Mesothelial cell of epicardium (in vitro differentiated cells): ENCODE measurements around the gene KIFAP3. TPM values are rescaled to one million over a fixed set of nuclear protein-coding genes. Genes with fewer than 3 reads are reported as not detected.

Experiments used
- DNase-seq, 2 experiments: peaks; one replicate each; pipeline ENCODE4 v3.0.0; 2021; ENCODE audit warnings: low spot score in 2 of 2; ENCODE audit not compliant: unreplicated experiment in 2 of 2
- H3K27ac Mint-ChIP-seq: 2 replicates; pipeline ENCODE4 v1.8.0; 2021; ENCODE audit warnings: mixed read lengths
- H3K27me3 Mint-ChIP-seq: 2 replicates; pipeline ENCODE4 v1.8.0; 2021; ENCODE audit warnings: low read depth, mixed read lengths
- H3K36me3 Mint-ChIP-seq: 2 replicates; pipeline ENCODE4 v1.8.0; 2021; ENCODE audit warnings: mixed read lengths
- H3K4me1 Mint-ChIP-seq: 2 replicates; pipeline ENCODE4 v1.8.0; 2021; ENCODE audit warnings: mixed read lengths
- H3K4me3 Mint-ChIP-seq: 2 replicates; pipeline ENCODE4 v1.8.0; 2021; ENCODE audit warnings: mild to moderate bottlenecking, moderate library complexity, mixed read lengths
- H3K9me3 Mint-ChIP-seq: 2 replicates; pipeline ENCODE4 v1.8.0; 2021; ENCODE audit warnings: mixed read lengths
- total RNA-seq: library from RNA; stranded (reverse); gene quantifications from 3 replicates; pipeline ENCODE4 v1.2.1, GENCODE V29; 2021
- TF ChIP-seq, protein P1 (sequence below): fragments of 200-600 bp; sonication (generic); IDR thresholded peaks from one replicate; pipeline ENCODE4 v1.5.0; 2021; ENCODE audit warnings: antibody characterized with exemption; ENCODE audit not compliant: unreplicated experiment

The KIFAP3 gene
- total RNA-seq, 1 donor from 2014 or later = 28.6 TPM

DNA sequence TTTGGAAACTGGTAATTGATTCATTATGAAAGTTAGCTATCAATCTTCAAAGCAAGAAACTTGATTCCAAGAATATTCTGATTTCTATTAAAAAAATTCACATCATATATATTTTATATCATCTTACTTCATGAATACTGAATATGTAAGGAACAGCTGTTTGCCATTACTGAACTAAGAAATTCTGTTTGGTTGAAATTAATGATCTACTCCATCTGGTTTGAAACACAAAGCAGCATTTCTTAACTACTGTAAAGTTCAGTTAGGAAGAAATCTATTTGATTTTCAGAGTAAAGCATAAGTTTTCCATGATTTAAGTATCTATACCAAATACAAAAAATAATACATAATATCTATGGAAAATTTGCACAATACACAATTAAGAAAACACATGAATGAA lies 114.8 kb downstream of the KIFAP3 start:
- no peaks in the 10 kb centered on the region for H3K27me3 Mint-ChIP-seq
- no peaks in the 10 kb centered on the region for H3K9me3 Mint-ChIP-seq
- H3K4me1 Mint-ChIP-seq = peaks cover 8% of the 10 kb centered on the region
- DNase-seq = no peak
- peaks cover 5% of the 10 kb centered on the region for H3K36me3 Mint-ChIP-seq
- H3K4me3 Mint-ChIP-seq = no peak overlapping the region
- TF ChIP-seq, protein P1, sequence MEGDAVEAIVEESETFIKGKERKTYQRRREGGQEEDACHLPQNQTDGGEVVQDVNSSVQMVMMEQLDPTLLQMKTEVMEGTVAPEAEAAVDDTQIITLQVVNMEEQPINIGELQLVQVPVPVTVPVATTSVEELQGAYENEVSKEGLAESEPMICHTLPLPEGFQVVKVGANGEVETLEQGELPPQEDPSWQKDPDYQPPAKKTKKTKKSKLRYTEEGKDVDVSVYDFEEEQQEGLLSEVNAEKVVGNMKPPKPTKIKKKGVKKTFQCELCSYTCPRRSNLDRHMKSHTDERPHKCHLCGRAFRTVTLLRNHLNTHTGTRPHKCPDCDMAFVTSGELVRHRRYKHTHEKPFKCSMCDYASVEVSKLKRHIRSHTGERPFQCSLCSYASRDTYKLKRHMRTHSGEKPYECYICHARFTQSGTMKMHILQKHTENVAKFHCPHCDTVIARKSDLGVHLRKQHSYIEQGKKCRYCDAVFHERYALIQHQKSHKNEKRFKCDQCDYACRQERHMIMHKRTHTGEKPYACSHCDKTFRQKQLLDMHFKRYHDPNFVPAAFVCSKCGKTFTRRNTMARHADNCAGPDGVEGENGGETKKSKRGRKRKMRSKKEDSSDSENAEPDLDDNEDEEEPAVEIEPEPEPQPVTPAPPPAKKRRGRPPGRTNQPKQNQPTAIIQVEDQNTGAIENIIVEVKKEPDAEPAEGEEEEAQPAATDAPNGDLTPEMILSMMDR = no peak
- H3K27ac Mint-ChIP-seq = no peak overlapping the region

DNA sequence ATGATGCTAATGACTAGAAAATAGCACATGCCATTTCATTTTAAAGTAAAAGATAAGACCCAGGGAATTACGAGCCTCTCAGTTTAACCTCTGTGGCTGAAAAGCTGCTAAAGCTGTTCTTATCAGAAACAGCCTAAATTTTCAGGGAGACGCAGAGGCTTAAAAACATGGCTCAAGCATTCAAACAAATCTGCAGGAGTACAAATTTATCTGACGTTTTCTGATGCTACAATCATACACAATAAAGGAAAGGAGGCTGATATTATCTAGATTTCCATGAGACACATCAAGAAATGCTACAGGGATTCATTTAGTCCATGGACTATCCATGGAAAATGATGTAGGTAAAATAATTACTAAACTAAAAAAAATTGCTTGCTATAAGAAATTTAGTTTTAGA lies 115.5 kb downstream of the KIFAP3 start:
- TF ChIP-seq, protein P1 = no peak
- Mint-ChIP-seq H3K36me3 (peaks cover 8% of the 10 kb centered on the region), H3K4me3 (no peak overlapping the region), H3K27ac (peak overlapping the region; percentile 40), H3K27me3 (no peaks in the 10 kb centered on the region), H3K9me3 (no peaks in the 10 kb centered on the region), H3K4me1 (peaks cover 6% of the 10 kb centered on the region)
- DNase-seq = no peak

DNA sequence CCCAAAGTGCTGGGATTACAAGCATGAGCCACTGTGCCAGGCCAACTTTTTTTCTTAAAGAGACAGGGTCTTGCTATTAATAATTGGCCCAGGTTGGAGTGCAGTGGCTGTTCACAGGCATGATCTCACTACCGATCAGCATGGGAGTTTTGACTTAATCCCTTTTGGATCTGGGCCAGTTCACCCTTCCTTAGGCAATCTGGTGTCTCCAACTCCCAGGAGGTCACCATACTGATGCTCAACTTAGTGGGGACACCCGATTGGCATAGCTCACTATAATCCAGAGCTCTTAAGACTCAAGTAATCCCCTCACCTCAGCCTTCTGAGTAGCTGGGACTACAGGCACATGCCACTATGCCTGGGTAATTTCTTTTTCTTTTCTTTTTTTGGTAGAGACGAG lies 116.6 kb downstream of the KIFAP3 start:
- no peak for DNase-seq
- Mint-ChIP-seq H3K4me3 (no peak overlapping the region), H3K9me3 (no peaks in the 10 kb centered on the region), H3K36me3 (peaks cover 6% of the 10 kb centered on the region), H3K4me1 (peaks cover 6% of the 10 kb centered on the region), H3K27me3 (no peaks in the 10 kb centered on the region), H3K27ac (no peak overlapping the region)
- TF ChIP-seq, protein P1 = no peak

DNA sequence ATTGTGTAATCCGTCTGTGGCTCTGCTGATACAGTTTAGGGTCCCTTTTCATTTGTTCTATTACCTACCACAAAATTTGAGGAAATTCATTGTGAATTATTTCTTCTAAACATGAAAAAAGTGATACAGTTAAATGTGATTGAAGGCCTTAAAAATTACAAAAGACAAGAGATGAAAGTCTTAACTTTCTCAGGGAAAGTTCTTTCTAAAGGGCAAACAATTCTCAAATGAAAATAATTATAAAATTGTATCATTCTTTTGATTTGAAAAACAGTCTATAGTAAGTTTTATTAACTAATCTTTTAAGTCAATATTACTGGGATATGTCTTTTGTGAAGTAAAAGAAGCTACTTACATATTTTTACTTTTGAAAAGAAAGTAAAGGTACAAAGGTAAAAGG lies 123.4 kb downstream of the KIFAP3 start:
- Mint-ChIP-seq H3K4me1 (peaks cover 10% of the 10 kb centered on the region), H3K36me3 (peaks cover 6% of the 10 kb centered on the region), H3K27ac (peak overlapping the region; percentile 50), H3K27me3 (no peaks in the 10 kb centered on the region), H3K4me3 (no peak overlapping the region), H3K9me3 (no peaks in the 10 kb centered on the region)
- TF ChIP-seq, protein P1 = no peak
- no peak for DNase-seq

DNA sequence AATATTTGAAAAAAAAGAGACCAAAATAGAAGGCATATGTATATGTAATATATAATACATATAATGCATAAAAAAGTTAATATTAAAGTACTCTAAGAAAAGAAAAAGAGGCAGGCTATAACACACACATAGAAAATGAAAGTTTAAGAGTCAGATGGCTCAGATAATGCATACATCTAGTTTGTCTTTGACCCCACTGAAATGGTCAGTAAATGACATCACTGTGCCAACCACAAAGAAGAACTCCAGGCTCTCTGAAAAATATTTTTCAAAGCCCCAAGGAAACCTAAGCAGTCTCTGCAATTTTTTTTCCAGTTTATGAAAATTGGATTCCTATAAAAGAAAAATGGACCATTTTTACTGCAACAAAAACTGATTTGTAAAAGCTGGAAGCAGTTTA lies 125.4 kb downstream of the KIFAP3 start:
- H3K27me3 Mint-ChIP-seq = no peaks in the 10 kb centered on the region
- TF ChIP-seq, protein P1 = no peak
- no peak overlapping the region for H3K27ac Mint-ChIP-seq
- no peak for DNase-seq
- H3K4me3 Mint-ChIP-seq = no peak overlapping the region
- H3K36me3 Mint-ChIP-seq = peaks cover 4% of the 10 kb centered on the region
- no peaks in the 10 kb centered on the region for H3K9me3 Mint-ChIP-seq
- H3K4me1 Mint-ChIP-seq = peaks cover 10% of the 10 kb centered on the region

DNA sequence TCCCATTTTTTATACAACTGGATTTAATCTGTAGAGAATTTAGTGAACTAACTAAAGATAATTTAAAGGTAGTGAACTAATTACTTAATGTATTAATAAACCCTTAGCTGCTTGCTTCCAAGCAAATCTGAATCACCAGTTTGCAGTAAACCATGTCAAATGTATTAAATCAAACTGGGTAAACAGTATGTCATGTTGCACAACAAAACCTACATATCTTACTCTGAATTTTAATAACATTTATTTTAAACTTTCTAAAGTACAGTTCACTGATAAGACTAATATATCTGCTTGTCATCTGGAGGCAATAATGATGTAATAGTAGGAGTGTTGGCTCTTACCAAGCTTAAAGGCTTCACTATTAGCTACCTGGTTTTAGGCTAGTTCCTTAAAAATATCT lies 128.3 kb downstream of the KIFAP3 start:
- Mint-ChIP-seq H3K4me3 (no peak overlapping the region), H3K4me1 (peaks cover 24% of the 10 kb centered on the region), H3K36me3 (no peaks in the 10 kb centered on the region), H3K9me3 (no peaks in the 10 kb centered on the region), H3K27ac (peak overlapping the region; percentile 12), H3K27me3 (no peaks in the 10 kb centered on the region)
- TF ChIP-seq, protein P1 = no peak
- no peak for DNase-seq
